Activated effector memory CD4-positive, alpha-beta T cell treated with anti-CD3 and anti-CD28 coated beads, Interleukin-2, amount 50 U/mL, for 16 hours (primary cell): ENCODE measurements around the gene ZNF705A.
"Not testable (repeated sequence)": the region's sequence is repeated elsewhere in the genome, so short reads cannot be mapped to it uniquely, and the experiment has no call there.

ENCODE experiments used
- DNase-seq: peaks from one replicate; pipeline ENCODE4 v3.0.0-alpha.2; 2020

Gene ZNF705A

GRCh38 chr12:8156845-8157244, at the start of gene ZNF705A:
Gene ZNF705A, plus strand, starts transcription at chr12:8157015. Its CDS starts 15,611 bp downstream, at chr12:8172626.
- DNase-seq, result no peak

- DNase-seq, result peak; percentile 91
Observed at GRCh38 chr12:8108808-8109398, 47.9 kb upstream of the ZNF705A start.

GRCh38 chr12:8113117-8113516, 43.7 kb upstream of the ZNF705A start:
- DNase-seq, result not testable (repeated sequence)

GRCh38 chr12:8120072-8120713, 36.6 kb upstream of the ZNF705A start:
- no peak for DNase-seq

- DNase-seq, result no peak
Observed at GRCh38 chr12:8123124-8123912, 33.5 kb upstream of the ZNF705A start, which contains the start of gene CLEC4A. Gene CLEC4A, plus strand, starts transcription at chr12:8123617. Its CDS starts 262 bp downstream, at chr12:8123879.

- DNase-seq, result no peak
Observed at GRCh38 chr12:8127138-8127537, 29.7 kb upstream of the ZNF705A start.

GRCh38 chr12:8133636-8134397, 23.0 kb upstream of the ZNF705A start:
- DNase-seq, result not testable (repeated sequence)

- DNase-seq, result not testable (repeated sequence)
Observed at GRCh38 chr12:8134398-8134930, 22.4 kb upstream of the ZNF705A start.

- not testable (repeated sequence) for DNase-seq
Observed at GRCh38 chr12:8141647-8142046, 15.2 kb upstream of the ZNF705A start.

- no peak for DNase-seq
Observed at GRCh38 chr12:8143261-8143660, 13.6 kb upstream of the ZNF705A start.

GRCh38 chr12:8145754-8146441, 10.9 kb upstream of the ZNF705A start:
- DNase-seq, result no peak

- DNase-seq, result no peak
Observed at GRCh38 chr12:8146442-8146771, 10.4 kb upstream of the ZNF705A start.

GRCh38 chr12:8154526-8154925, 2.3 kb upstream of the ZNF705A start:
- DNase-seq, result no peak

- no peak for DNase-seq
Observed at GRCh38 chr12:8156416-8156815, 399 bp upstream of the ZNF705A start.

GRCh38 chr12:8157484-8158198, 826 bp downstream of the ZNF705A start:
- no peak for DNase-seq

GRCh38 chr12:8172911-8173310, 16.1 kb downstream of the ZNF705A start:
- not testable (repeated sequence) for DNase-seq

GRCh38 chr12:8179989-8180585, 23.3 kb downstream of the ZNF705A start:
- DNase-seq, result peak; percentile 89

- DNase-seq, result not testable (repeated sequence)
Observed at GRCh38 chr12:8181271-8181670, 24.5 kb downstream of the ZNF705A start.

GRCh38 chr12:8182923-8183322, 26.1 kb downstream of the ZNF705A start:
- DNase-seq, result not testable (repeated sequence)

GRCh38 chr12:8183346-8183745, 26.5 kb downstream of the ZNF705A start:
- not testable (repeated sequence) for DNase-seq

- not testable (repeated sequence) for DNase-seq
Observed at GRCh38 chr12:8184206-8184605, 27.4 kb downstream of the ZNF705A start.
